Peyer's patch (tissue), 4 donors: Measurements from ENCODE around the gene CDH2. TPM values are rescaled to one million over a fixed set of nuclear protein-coding genes. Genes with fewer than 3 reads are reported as not detected.

Experiments used
- DNase-seq, 3 donors: peaks; one replicate each; pipeline ENCODE4 v3.0.0-alpha.2; 2017 to 2019
- H3K27ac ChIP-seq, 4 donors: fragments of 200-600 bp; sonication (generic); one replicate each; pipeline ENCODE4 v1.5.1; 2016 to 2019
- H3K27me3 ChIP-seq, 2 donors: fragments of 200-600 bp; sonication (generic); one replicate each; pipeline ENCODE4 v1.5.1; 2019
- H3K36me3 ChIP-seq, 3 donors: fragments of 200-600 bp; sonication (generic); one replicate each; pipeline ENCODE4 v1.5.1; 2016 to 2019
- H3K4me1 ChIP-seq, 4 donors: fragments of 200-600 bp; sonication (generic); one replicate each; pipeline ENCODE4 v1.5.1; 2016 to 2019
- H3K4me3 ChIP-seq, 4 donors: fragments of 200-600 bp; sonication (generic); 1 replicate in 3 of 4; 2 replicates in 1 of 4; pipeline ENCODE4 v1.5.1; 2016 to 2019; ENCODE audit warnings: mild to moderate bottlenecking in 1 of 4
- H3K9me3 ChIP-seq, 4 donors: fragments of 200-600 bp; sonication (generic); one replicate each; pipeline ENCODE4 v1.5.1; 2016 to 2019; ENCODE audit warnings: mild to moderate bottlenecking in 1 of 4
- CTCF ChIP-seq, 6 experiments: fragments of 450-650 bp in 4 of 6; fragments of 200-600 bp in 2 of 6; sonication (generic) in 1 of 6; IDR thresholded peaks; one replicate each; pipeline ENCODE4 v1.5.1; 2017 to 2019; ENCODE audit warnings: antibody characterized with exemption in 6 of 6, mild to moderate bottlenecking in 3 of 6, moderate library complexity in 1 of 6
- POLR2A ChIP-seq, 2 donors: fragments of 450-650 bp; IDR thresholded peaks; one replicate each; pipeline ENCODE4 v1.5.1; 2017; ENCODE audit warnings: antibody characterized with exemption in 2 of 2, mild to moderate bottlenecking in 2 of 2, moderate library complexity in 2 of 2
- total RNA-seq, 4 donors: library from RNA; depleted of rRNA; stranded (reverse); fragments of >200 nt; gene quantifications; one replicate each; pipeline ENCODE4 v1.1.0, GENCODE V29; 2016

CDH2 gene
- total RNA-seq, 4 donors from 2014 or later, result 0.66 to 1.3 TPM; not detected in 2

GRCh38 chr18:28115149-28115550, 61.8 kb downstream of the CDH2 start:
- Histone ChIP-seq H3K27me3 (no peaks in the 10 kb centered on the region), H3K36me3 (no peaks in the 10 kb centered on the region), H3K4me3 (no peak overlapping the region), H3K27ac (no peak overlapping the region), H3K9me3 (no peaks in the 10 kb centered on the region), H3K4me1 (no peaks in the 10 kb centered on the region)
- no peak for DNase-seq
- TF ChIP-seq POLR2A (IDR thresholded peaks at IDR 0.05), result no peak
- TF ChIP-seq CTCF (IDR thresholded peaks at IDR 0.05), result no peak

DNA sequence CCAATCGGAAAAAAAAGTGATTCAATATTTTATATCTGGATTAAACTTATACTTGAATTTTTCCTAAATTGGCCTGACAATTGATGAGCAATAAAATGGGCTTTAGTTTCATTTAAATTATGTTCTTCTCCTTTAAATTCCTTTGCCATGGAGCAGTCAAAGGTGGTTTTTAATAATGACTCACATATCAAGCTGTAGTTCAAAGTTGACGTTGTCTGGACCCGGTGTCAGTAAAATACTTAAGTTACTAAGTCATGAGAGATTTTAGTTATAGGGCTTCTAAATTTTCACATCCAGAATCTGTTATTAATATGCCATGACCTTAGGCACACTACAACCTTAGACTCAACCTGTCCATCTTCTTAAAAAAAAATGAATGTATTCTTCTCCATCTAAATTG, 62.5 kb downstream of the CDH2 start:
- no peaks in the 10 kb centered on the region for H3K36me3 ChIP-seq
- no peak for DNase-seq
- no peaks in the 10 kb centered on the region for H3K27me3 ChIP-seq
- no peak overlapping the region for H3K27ac ChIP-seq
- TF ChIP-seq POLR2A (IDR thresholded peaks at IDR 0.05) (no peak), CTCF (IDR thresholded peaks at IDR 0.05) (no peak)
- H3K4me1 ChIP-seq, result no peaks in the 10 kb centered on the region
- no peaks in the 10 kb centered on the region for H3K9me3 ChIP-seq
- H3K4me3 ChIP-seq, result no peak overlapping the region

DNA sequence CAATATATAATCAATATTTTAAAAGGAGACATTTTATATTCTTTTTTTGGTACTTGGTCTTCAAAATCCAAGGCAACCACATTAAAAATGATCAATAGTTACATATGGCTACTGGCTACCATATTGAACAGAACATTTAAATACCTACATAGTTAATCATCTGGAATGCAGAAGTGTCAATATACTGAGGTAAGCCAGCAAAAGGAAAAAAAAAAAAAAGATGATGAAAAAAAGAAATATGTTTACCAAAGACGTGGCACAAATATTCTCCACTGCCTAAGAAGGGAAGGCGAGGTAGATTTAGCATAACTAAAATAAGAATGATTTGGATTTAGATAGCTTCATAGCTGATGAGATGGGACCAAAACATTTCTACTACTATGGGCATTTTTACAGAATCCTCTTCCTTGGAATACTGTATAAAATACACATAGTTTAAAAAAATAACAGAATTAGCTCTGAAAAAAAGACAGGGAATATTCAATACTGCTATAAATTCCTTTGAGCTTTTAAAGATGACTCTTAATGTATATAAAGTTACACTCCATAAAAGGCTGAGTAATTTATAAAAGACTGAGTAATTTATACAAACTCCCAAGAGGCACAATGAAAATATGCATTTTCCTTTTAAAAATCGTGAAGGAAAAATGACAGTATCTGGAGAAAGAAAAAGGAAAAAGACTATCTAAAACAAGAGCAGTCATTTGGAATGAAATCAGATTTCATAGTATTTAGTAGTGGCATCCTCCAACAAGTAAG, 63.5 kb downstream of the CDH2 start:
- H3K27ac ChIP-seq, result no peak overlapping the region
- H3K4me3 ChIP-seq, result no peak overlapping the region
- TF ChIP-seq POLR2A (IDR thresholded peaks at IDR 0.05) (no peak), CTCF (IDR thresholded peaks at IDR 0.05) (no peak)
- no peaks in the 10 kb centered on the region for H3K9me3 ChIP-seq
- DNase-seq, result no peak
- H3K27me3 ChIP-seq, result no peaks in the 10 kb centered on the region
- no peaks in the 10 kb centered on the region for H3K36me3 ChIP-seq
- no peaks in the 10 kb centered on the region for H3K4me1 ChIP-seq

- H3K27me3 ChIP-seq, result no peaks in the 10 kb centered on the region
- no peaks in the 10 kb centered on the region for H3K36me3 ChIP-seq
- H3K9me3 ChIP-seq, result no peaks in the 10 kb centered on the region
- DNase-seq, result no peak
- no peak overlapping the region for H3K4me3 ChIP-seq
- no peak for TF ChIP-seq CTCF (IDR thresholded peaks at IDR 0.05)
- no peak for TF ChIP-seq POLR2A (IDR thresholded peaks at IDR 0.05)
- H3K4me1 ChIP-seq, result no peaks in the 10 kb centered on the region
- H3K27ac ChIP-seq, result no peak overlapping the region
Observed at GRCh38 chr18:28112056-28112470, 64.9 kb downstream of the CDH2 start.

DNA sequence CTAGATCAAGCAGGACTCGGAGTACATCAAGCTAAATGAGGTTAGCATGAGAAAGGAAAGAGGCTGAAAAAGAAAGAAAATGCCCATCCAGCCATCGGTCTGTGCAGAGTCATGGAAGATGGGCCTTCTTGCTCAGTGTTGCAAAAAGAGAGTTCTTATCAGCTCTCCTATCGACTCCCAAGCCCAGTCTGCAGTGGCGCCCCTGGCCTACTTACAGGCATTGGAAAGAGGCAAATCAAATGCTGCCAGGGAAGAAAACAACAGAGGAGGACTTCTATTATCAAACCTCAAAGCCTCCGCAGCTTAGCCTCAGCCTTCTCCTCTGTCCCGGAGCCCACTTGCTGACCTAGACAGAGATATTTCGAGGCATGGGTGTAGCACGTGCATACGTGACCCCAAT, 66.0 kb downstream of the CDH2 start:
- no peaks in the 10 kb centered on the region for H3K9me3 ChIP-seq
- no peaks in the 10 kb centered on the region for H3K27me3 ChIP-seq
- no peaks in the 10 kb centered on the region for H3K36me3 ChIP-seq
- no peak overlapping the region for H3K4me3 ChIP-seq
- no peaks in the 10 kb centered on the region for H3K4me1 ChIP-seq
- no peak overlapping the region for H3K27ac ChIP-seq
- no peak for DNase-seq
- TF ChIP-seq POLR2A (IDR thresholded peaks at IDR 0.05) (no peak), CTCF (IDR thresholded peaks at IDR 0.05) (no peak)
